HepG2 (cell line): Measurements from ENCODE around the gene USP36. TPM values are rescaled to one million over a fixed set of nuclear protein-coding genes. Genes with fewer than 3 reads are reported as not detected.

ENCODE experiments used
- ATAC-seq: fragments of 200-7000 bp; cut with Tn5 transposase; 3 replicates; pipeline ENCODE4 v1.9.1; 2020; ENCODE audit warnings: mild to moderate bottlenecking, moderate library complexity
- BruUV-seq: library from RNA; stranded (reverse); fragments of 400-500 nt; replicated peaks from 2 replicates; lab custom pipeline; 2021; lab: Mats Ljungman, UMichigan
- CTCF ChIA-PET: fragments of 300-600 bp; formaldehyde crosslinking; extraction: SDS; loops from one replicate; lab custom pipeline; 2021; ENCODE audit warnings: low total read pairs, inconsistent platforms, low intra/inter-chr PET ratio; lab: Yijun Ruan, JAX
- POLR2A ChIA-PET: fragments of 350-600 bp; sonication (Branson Sonifier 250); formaldehyde crosslinking; loops from one replicate; lab custom pipeline; 2020; ENCODE audit warnings: antibody characterized with exemption, inconsistent platforms; lab: Yijun Ruan, JAX
- DNase-seq: peaks from one replicate; pipeline ENCODE4 v3.0.0-alpha.2; 2015; ENCODE audit warnings: low spot score
- FAIRE-seq: peaks from 3 replicates; lab custom pipeline; 2011; peaks lifted over from hg19 to GRCh38; lab: Jason Lieb, UNC
- H2AFZ ChIP-seq: one replicate; pipeline ENCODE4 v1.6.1; 2011; ENCODE audit warnings: low read length, inconsistent platforms
- H3K27ac ChIP-seq: fragments of 300-600 bp; 3 replicates; pipeline ENCODE4 v1.8.0; 2011; ENCODE audit warnings: mixed run types, mild to moderate bottlenecking, mixed read lengths, low read length, inconsistent platforms; ENCODE audit not compliant: insufficient read depth; ENCODE audit errors: extremely low read length
- H3K27me3 ChIP-seq, 2 experiments: fragments of 200-600 bp in 1 of 2; 2 replicates in 1 of 2; 3 replicates in 1 of 2; pipeline versions ENCODE4 v1.6.0 to v1.8.0; 2011; ENCODE audit warnings: low read length in 2 of 2, mild to moderate bottlenecking in 2 of 2, moderate library complexity in 2 of 2, inconsistent platforms in 1 of 2; ENCODE audit not compliant: insufficient read depth in 2 of 2, control insufficient read depth in 1 of 2
- H3K36me3 ChIP-seq, 2 experiments: fragments of 200-600 bp in 1 of 2; replicated peaks in 1 of 2; 2 replicates in 1 of 2; 3 replicates in 1 of 2; pipeline versions ENCODE4 v1.5.1 to v1.8.0; 2011; ENCODE audit warnings: low read length in 2 of 2, inconsistent platforms in 1 of 2; ENCODE audit not compliant: insufficient read depth in 2 of 2, control insufficient read depth in 1 of 2
- H3K4me1 ChIP-seq: 2 replicates; pipeline ENCODE4 v1.5.1; 2012; ENCODE audit warnings: low read length, inconsistent platforms; ENCODE audit not compliant: insufficient read depth
- H3K4me2 ChIP-seq: 2 replicates; pipeline ENCODE4 v1.6.0; 2011; ENCODE audit warnings: low read depth, low read length, inconsistent platforms
- H3K4me3 ChIP-seq, 3 experiments: fragments of 200-600 bp in 1 of 3; sonication (generic), shearing (Covaris generic) in 1 of 3; replicated peaks in 1 of 3; 2 replicates each; pipeline ENCODE4 v1.5.1; 2011 to 2016; ENCODE audit warnings: low read length in 3 of 3, inconsistent platforms in 2 of 3, low read depth in 2 of 3, mild to moderate bottlenecking in 2 of 3, control low read depth in 1 of 3, mixed read lengths in 1 of 3; ENCODE audit not compliant: insufficient read depth in 1 of 3
- H3K79me2 ChIP-seq: one replicate; pipeline ENCODE4 v1.6.1; 2011; ENCODE audit warnings: low read length, inconsistent platforms; ENCODE audit not compliant: insufficient read depth
- H3K9ac ChIP-seq: 2 replicates; pipeline ENCODE4 v1.6.0; 2011; ENCODE audit warnings: mild to moderate bottlenecking, low read depth, low read length, inconsistent platforms; ENCODE audit not compliant: insufficient read depth
- H3K9me3 ChIP-seq: 2 replicates; pipeline ENCODE4 v1.5.1; 2012; ENCODE audit warnings: mild to moderate bottlenecking, low read length
- H4K20me1 ChIP-seq: 2 replicates; pipeline ENCODE4 v1.6.0; 2011; ENCODE audit warnings: inconsistent platforms, mild to moderate bottlenecking, low read length, moderate library complexity; ENCODE audit not compliant: insufficient read depth
- AKAP8 ChIP-seq: sonication (generic); formaldehyde crosslinking; IDR thresholded peaks from 2 replicates; pipeline ENCODE4 v1.5.1; 2020; ENCODE audit warnings: mild to moderate bottlenecking, missing genetic modification reagents
- ESRRA ChIP-seq: sonication (generic); formaldehyde crosslinking; IDR thresholded peaks from 2 replicates; pipeline ENCODE4 v1.5.1; 2020; ENCODE audit warnings: mild to moderate bottlenecking, low read depth, missing genetic modification reagents
- GTF2F1 ChIP-seq: fragments of 150-350 bp; IDR thresholded peaks from 2 replicates; pipeline ENCODE4 v1.6.1; 2014; ENCODE audit warnings: low read length
- HDAC1 ChIP-seq: sonication (generic); formaldehyde crosslinking; IDR thresholded peaks from 2 replicates; pipeline ENCODE4 v1.5.1; 2020; ENCODE audit warnings: mild to moderate bottlenecking, missing genetic modification reagents
- KDM4B ChIP-seq: sonication (generic); formaldehyde crosslinking; IDR thresholded peaks from 2 replicates; pipeline ENCODE4 v1.4.0; 2020; ENCODE audit warnings: missing genetic modification reagents
- MAZ ChIP-seq, 2 experiments: sonication (generic) in 1 of 2; formaldehyde crosslinking in 1 of 2; IDR thresholded peaks; 2 replicates each; pipeline versions ENCODE4 v1.5.0 to v1.6.1; 2012 to 2020; ENCODE audit warnings: low read depth in 2 of 2, mild to moderate bottlenecking in 2 of 2, borderline replicate concordance in 1 of 2, improper control_type of control experiment in 1 of 2, low read length in 1 of 2, missing genetic modification reagents in 1 of 2, moderate library complexity in 1 of 2
- MNT ChIP-seq: fragments of 450-650 bp; IDR thresholded peaks from 2 replicates; pipeline ENCODE4 v1.6.1; 2016
- PLSCR1 ChIP-seq: sonication (generic); formaldehyde crosslinking; IDR thresholded peaks from 2 replicates; pipeline ENCODE4 v1.5.0; 2020; ENCODE audit warnings: missing genetic modification reagents, mild to moderate bottlenecking, borderline replicate concordance
- SIN3A ChIP-seq: IDR thresholded peaks from 2 replicates; pipeline ENCODE4 v1.6.1; 2011; ENCODE audit warnings: low read depth, mild to moderate bottlenecking, control low read depth, low read length, borderline replicate concordance
- TP53 ChIP-seq: sonication (generic); formaldehyde crosslinking; conservative IDR thresholded peaks from 2 replicates; pipeline ENCODE4 v1.4.0; 2020; ENCODE audit warnings: missing genetic modification reagents
- ZFP37 ChIP-seq: sonication (generic); formaldehyde crosslinking; IDR thresholded peaks from 2 replicates; pipeline ENCODE4 v1.4.0; 2020; ENCODE audit warnings: missing genetic modification reagents, borderline replicate concordance
- ZNF205 ChIP-seq: IDR thresholded peaks from 2 replicates; pipeline ENCODE4 v1.6.1; 2018; ENCODE audit warnings: missing biosample characterization, missing genetic modification reagents
- ZNF333 ChIP-seq: sonication (generic); formaldehyde crosslinking; IDR thresholded peaks from 2 replicates; pipeline ENCODE4 v1.4.0; 2020; ENCODE audit warnings: mild to moderate bottlenecking, missing genetic modification reagents, borderline replicate concordance
- ZNF430 ChIP-seq: sonication (generic); formaldehyde crosslinking; IDR thresholded peaks from 2 replicates; pipeline ENCODE4 v1.9.0; 2021; ENCODE audit warnings: mild to moderate bottlenecking, missing genetic modification reagents
- ZNF530 ChIP-seq: sonication (generic); formaldehyde crosslinking; IDR thresholded peaks from 2 replicates; pipeline ENCODE4 v1.5.0; 2020; ENCODE audit warnings: low read depth, mild to moderate bottlenecking, missing genetic modification reagents
- ZNF772 ChIP-seq: sonication (generic); formaldehyde crosslinking; IDR thresholded peaks from 2 replicates; pipeline ENCODE4 v1.5.0; 2020; ENCODE audit warnings: mild to moderate bottlenecking, missing genetic modification reagents
- WGBS: methylation state at CpG from one replicate; pipeline ENCODE4 v1.1.6; 2017; ENCODE audit warnings: low lambda C conversion rate; 5-methylcytosine and 5-hydroxymethylcytosine counted together
- in situ Hi-C: cut with HindIII; loops from 2 replicates; pipeline ENCODE4 v1.10.0; 2017; ENCODE audit warnings: low pct_unique_long_range_greater_than_20kb; ENCODE audit not compliant: extremely low pct_ligation_motif_present
- intact Hi-C: fragments of 100-400 bp; cut with micrococcal nuclease; formaldehyde crosslinking; loops from one replicate; pipeline ENCODE4 v1.10.0; 2022; ENCODE audit not compliant: unreplicated experiment
- polyA plus RNA-seq, 8 experiments: library from polyadenylated mRNA; depleted of rRNA in 3 of 8; stranded (reverse) in 7 of 8; unstranded in 1 of 8; fragments of >200 nt; fragmentation: Illumina TruSeq in 4 of 8; extraction: Trizol in 4 of 8; gene quantifications; 2 replicates each; pipeline versions ENCODE4 v1.2.1 to v1.2.3, GENCODE V29; 2011 to 2016; ENCODE audit warnings: low read depth in 4 of 8, missing spikeins in 1 of 8, mixed read lengths in 1 of 8; ENCODE audit not compliant: insufficient read depth in 1 of 8
- total RNA-seq, 5 experiments: library from RNA; depleted of rRNA; stranded (reverse); fragments of >200 nt; fragmentation: Illumina TruSeq; extraction: Trizol; gene quantifications; 2 replicates each; pipeline ENCODE4 v1.2.3, GENCODE V29; 2016; ENCODE audit warnings: low read depth in 1 of 5

USP36 gene
- total and polyA plus RNA-seq, 2 of the 13 experiments (the other 11 are each of a cell fraction or from before 2014, with no cell fraction given), result 29.6 to 45.9 TPM

GRCh38 chr17:78798695-78799559, 41.7 kb downstream of the USP36 start (continued):
- TF ChIP-seq SIN3A (no peak), ZNF205 (CRISPR knock-in tag) (peak; percentile 78; the same call in 1 of the 2 replicates), ZNF333 (CRISPR knock-in tag) (0 out of 2 replicates have a peak, but pooled peaks have one; percentile 40), KDM4B (CRISPR knock-in tag) (no peak), HDAC1 (CRISPR knock-in tag) (no peak), ZNF530 (CRISPR knock-in tag) (no peak), GTF2F1 (no peak), ESRRA (CRISPR knock-in tag) (no peak), ZNF772 (CRISPR knock-in tag) (no peak), AKAP8 (CRISPR knock-in tag) (no peak), ZFP37 (no peak), ZNF430 (CRISPR knock-in tag) (no peak)
- TF ChIP-seq, all 625 proteins: peak for 21

- CTCF ChIA-PET, result no interaction called here
- POLR2A ChIA-PET, result no interaction called here
- H3K27ac ChIP-seq, result no peak overlapping the region
- DNase-seq (no peak), FAIRE-seq (no peak), ATAC-seq (no peak)
- no TSS peak for BruUV-seq
- no peaks in the 10 kb centered on the region for H3K79me2 ChIP-seq
- intact Hi-C loops (loop anchor here (10.0 kb wide), 1 partner anchor 303 kb away; no protein-coding TSS in a partner anchor), in situ Hi-C loops (no loop called here)
- no peak overlapping the region for H3K4me2 ChIP-seq
- H2AFZ ChIP-seq, result no peak overlapping the region
- no peaks in the 10 kb centered on the region for H3K4me1 ChIP-seq
- peaks cover 57 to 73% of the 10 kb centered on the region in 2 experiments for H3K36me3 ChIP-seq
- no peak overlapping the region for H3K9ac ChIP-seq
- WGBS, result 95% methylated on average over 27 of the region's 28 CpGs
- H3K9me3 ChIP-seq, result no peaks in the 10 kb centered on the region
- H4K20me1 ChIP-seq, result no peaks in the 10 kb centered on the region
- H3K4me3 ChIP-seq, result no peak overlapping the region
- H3K27me3 ChIP-seq, result no peaks in the 10 kb centered on the region
- TF ChIP-seq MNT (peak; percentile 49; the same call in 1 of the 2 replicates), MAZ (IDR thresholded peaks at IDR 0.05; ENCODE audit: borderline replicate concordance, low read depth, low read length) (no peak), MAZ (CRISPR knock-in tag; IDR thresholded peaks at IDR 0.05; ENCODE audit: low read depth) (no peak), PLSCR1 (CRISPR knock-in tag) (no peak), TP53 (no peak)
Observed at GRCh38 chr17:78797691-78798585, 42.7 kb downstream of the USP36 start.
